MM.1S (cell line): ENCODE data around the gene EIF2D.

Experiments
- DNase-seq: peaks from one replicate; pipeline ENCODE4 v3.0.0-alpha.2; 2015
- H2AFZ ChIP-seq: fragments of 300-600 bp; sonication (generic); 2 replicates; pipeline ENCODE4 v1.6.0; 2016; ENCODE audit warnings: antibody characterized with exemption, low read length
- H3F3A ChIP-seq: fragments of 300-600 bp; sonication (generic); 2 replicates; pipeline ENCODE4 v1.6.1; 2016; ENCODE audit warnings: mild to moderate bottlenecking, antibody characterized with exemption, low read length, moderate library complexity, mixed read lengths; ENCODE audit not compliant: insufficient read depth
- H3K27ac ChIP-seq: fragments of 300-600 bp; sonication (generic); 2 replicates; pipeline ENCODE4 v1.5.1; 2016; ENCODE audit warnings: mild to moderate bottlenecking, low read length
- H3K27me3 ChIP-seq: fragments of 300-600 bp; sonication (generic); replicated peaks from 2 replicates; pipeline ENCODE4 v1.6.0; 2016; ENCODE audit warnings: low read length; ENCODE audit not compliant: insufficient read depth
- H3K36me3 ChIP-seq: fragments of 300-600 bp; sonication (generic); replicated peaks from 2 replicates; pipeline ENCODE4 v1.6.1; 2016; ENCODE audit warnings: mild to moderate bottlenecking, low read length, mixed read lengths; ENCODE audit not compliant: insufficient read depth
- H3K4me1 ChIP-seq: fragments of 300-600 bp; sonication (generic); 2 replicates; pipeline ENCODE4 v1.6.1; 2016; ENCODE audit warnings: low read length, mixed read lengths
- H3K4me2 ChIP-seq: fragments of 300-600 bp; sonication (generic); 2 replicates; pipeline ENCODE4 v1.6.0; 2016; ENCODE audit warnings: low read depth, low read length
- H3K4me3 ChIP-seq: fragments of 300-600 bp; sonication (generic); 2 replicates; pipeline ENCODE4 v1.5.1; 2016; ENCODE audit warnings: low read length, mixed read lengths
- H3K79me2 ChIP-seq: fragments of 300-600 bp; sonication (generic); 2 replicates; pipeline ENCODE4 v1.6.1; 2016; ENCODE audit warnings: mixed run types, low read length, mixed read lengths
- H3K9ac ChIP-seq: fragments of 300-600 bp; sonication (generic); 2 replicates; pipeline ENCODE4 v1.6.1; 2016; ENCODE audit warnings: low read length, mixed read lengths
- H3K9me2 ChIP-seq: fragments of 300-600 bp; sonication (generic); replicated peaks from 2 replicates; pipeline ENCODE4 v1.6.1; 2016; ENCODE audit warnings: mild to moderate bottlenecking, low read length, mixed read lengths; ENCODE audit not compliant: insufficient read depth
- H3K9me3 ChIP-seq: fragments of 300-600 bp; sonication (generic); replicated peaks from 2 replicates; pipeline ENCODE4 v1.6.1; 2016; ENCODE audit warnings: mild to moderate bottlenecking, low read length, mixed read lengths; ENCODE audit not compliant: insufficient read depth
- H4K20me1 ChIP-seq: fragments of 300-600 bp; sonication (generic); 2 replicates; pipeline ENCODE4 v1.6.1; 2016; ENCODE audit warnings: mild to moderate bottlenecking, low read length, moderate library complexity, mixed read lengths; ENCODE audit not compliant: insufficient read depth
- CTCF ChIP-seq: fragments of 300-600 bp; sonication (generic); IDR thresholded peaks from 2 replicates; pipeline ENCODE4 v1.5.1; 2016; ENCODE audit warnings: antibody characterized with exemption, low read length, mixed read lengths
- EZH2 ChIP-seq: fragments of 300-600 bp; sonication (generic); optimal IDR thresholded peaks from 2 replicates; pipeline ENCODE3; 2017; ENCODE audit warnings: low read depth, mild to moderate bottlenecking, antibody characterized with exemption, low read length, mixed read lengths
- EZH2phosphoT487 ChIP-seq: fragments of 300-600 bp; sonication (generic); IDR thresholded peaks from 2 replicates; pipeline ENCODE4 v1.6.1; 2018; ENCODE audit warnings: antibody characterized with exemption, low read length

The EIF2D gene

GRCh38 chr1:206579747-206580437 lies 32.4 kb downstream of the EIF2D start:
- Histone ChIP-seq H4K20me1 (peaks cover 74% of the 10 kb centered on the region), H3K4me3 (no peak overlapping the region), H2AFZ (no peak overlapping the region), H3K4me2 (no peak overlapping the region), H3K27me3 (no peaks in the 10 kb centered on the region), H3K4me1 (peaks cover 47% of the 10 kb centered on the region), H3F3A (peaks cover 43% of the 10 kb centered on the region), H3K79me2 (peaks cover 100% of the 10 kb centered on the region), H3K9me3 (no peaks in the 10 kb centered on the region), H3K9me2 (no peaks in the 10 kb centered on the region), H3K36me3 (peaks cover 32% of the 10 kb centered on the region), H3K27ac (peak overlapping the region; percentile 58; the same call in 1 of the 2 replicates), H3K9ac (peak overlapping the region; percentile 22; the same call in 1 of the 2 replicates)
- TF ChIP-seq EZH2 (no peak), EZH2phosphoT487 (no peak), CTCF (no peak)
- DNase-seq = no peak

DNA sequence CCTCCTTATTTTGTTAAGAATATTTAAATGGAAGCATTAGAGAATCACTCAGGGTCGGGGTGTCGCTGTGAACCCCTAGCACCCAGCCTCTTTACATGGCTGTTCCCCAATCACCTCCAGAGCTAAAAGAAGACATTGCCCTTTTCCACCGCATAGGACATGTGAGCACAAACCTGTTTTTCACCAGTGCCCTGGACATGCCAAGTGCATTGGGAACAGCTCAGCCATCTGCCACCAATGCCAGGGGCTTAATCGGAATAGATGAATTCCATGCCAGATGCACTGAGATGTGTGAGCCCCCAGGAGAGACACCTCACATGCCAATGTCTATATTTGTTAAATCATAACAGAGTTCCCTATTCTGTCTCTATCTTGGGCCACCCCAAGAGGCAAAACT lies 33.3 kb downstream of the EIF2D start:
- peaks cover 100% of the 10 kb centered on the region for H3K79me2 ChIP-seq
- TF ChIP-seq CTCF = no peak
- no peak for TF ChIP-seq EZH2phosphoT487
- no peak for TF ChIP-seq EZH2
- DNase-seq = no peak
- peak overlapping the region; percentile 58; the same call in 1 of the 2 replicates for H3K27ac ChIP-seq
- H2AFZ ChIP-seq = no peak overlapping the region
- H3K27me3 ChIP-seq = no peaks in the 10 kb centered on the region
- peaks cover 78% of the 10 kb centered on the region for H4K20me1 ChIP-seq
- no peaks in the 10 kb centered on the region for H3K9me3 ChIP-seq
- no peak overlapping the region; the same call in 1 of the 2 replicates for H3K9ac ChIP-seq
- H3K4me3 ChIP-seq = no peak overlapping the region
- H3F3A ChIP-seq = peaks cover 48% of the 10 kb centered on the region
- H3K36me3 ChIP-seq = peaks cover 23% of the 10 kb centered on the region; the same call in 1 of the 2 replicates
- H3K9me2 ChIP-seq = no peaks in the 10 kb centered on the region
- peak overlapping the region; percentile 2; the same call in 1 of the 2 replicates for H3K4me2 ChIP-seq
- H3K4me1 ChIP-seq = peaks cover 56% of the 10 kb centered on the region

DNA sequence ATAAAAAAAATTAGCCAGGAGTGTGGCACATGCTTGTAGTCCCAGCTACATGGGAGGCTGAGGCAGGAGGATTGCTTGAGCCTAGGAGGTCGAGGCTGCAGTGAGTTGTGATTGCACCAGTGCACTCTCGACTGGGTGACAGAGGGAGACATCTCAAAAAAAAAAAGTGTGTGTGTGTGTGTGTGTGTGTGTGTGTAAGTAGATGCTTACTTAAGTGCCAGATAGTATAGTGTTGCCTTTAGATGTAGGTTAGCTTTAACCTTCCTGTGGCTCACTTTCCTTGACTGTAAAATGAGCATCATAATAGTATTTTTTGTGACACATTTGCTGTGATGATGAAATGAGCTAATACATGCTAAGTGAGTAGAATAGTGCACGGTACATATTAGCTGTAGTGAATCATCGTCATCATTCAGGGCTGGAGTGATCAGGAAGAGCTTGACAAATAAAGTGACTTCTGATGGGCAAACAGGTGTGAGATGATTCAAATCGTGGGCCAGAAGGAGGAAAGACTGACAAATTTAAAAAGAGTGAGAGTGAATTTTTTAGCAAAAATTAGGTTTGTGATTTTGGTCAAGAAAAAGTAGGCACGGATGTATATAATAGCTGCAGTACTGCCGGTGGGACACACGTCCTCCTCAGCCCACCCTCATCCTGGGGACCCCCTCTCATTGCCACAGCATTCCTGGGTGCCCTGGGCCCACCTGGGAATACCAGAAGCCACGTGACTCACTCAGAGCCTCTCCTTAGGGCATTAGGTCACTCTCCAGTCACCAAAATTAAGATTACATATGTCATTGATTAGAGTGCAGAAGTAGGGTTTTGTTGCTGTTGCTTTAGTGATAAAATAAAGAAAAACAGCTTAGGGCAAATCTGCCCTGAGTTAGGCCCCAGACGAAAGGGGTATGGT lies 33.9 kb downstream of the EIF2D start:
- Histone ChIP-seq H3K36me3 (peaks cover 18% of the 10 kb centered on the region; the same call in 1 of the 2 replicates), H3F3A (peaks cover 49% of the 10 kb centered on the region), H3K9me2 (no peaks in the 10 kb centered on the region), H3K4me2 (no peak overlapping the region; the same call in 1 of the 2 replicates), H3K9me3 (no peaks in the 10 kb centered on the region), H3K4me3 (no peak overlapping the region), H3K27me3 (no peaks in the 10 kb centered on the region), H3K9ac (no peak overlapping the region), H2AFZ (no peak overlapping the region), H4K20me1 (peaks cover 75% of the 10 kb centered on the region), H3K27ac (peak overlapping the region; percentile 58; the same call in 1 of the 2 replicates), H3K79me2 (peaks cover 100% of the 10 kb centered on the region), H3K4me1 (peaks cover 63% of the 10 kb centered on the region)
- TF ChIP-seq CTCF (no peak), EZH2 (no peak), EZH2phosphoT487 (no peak)
- no peak for DNase-seq
